ENCODE measurements around the gene SLC30A1. TPM values are rescaled to one million over a fixed set of nuclear protein-coding genes. Genes with fewer than 3 reads are reported as not detected.

Gene SLC30A1
- total and polyA plus RNA-seq, 2 of the 13 experiments (the other 11 are each of a cell fraction or from before 2014, with no cell fraction given) = 5.9 to 24.4 TPM

DNA sequence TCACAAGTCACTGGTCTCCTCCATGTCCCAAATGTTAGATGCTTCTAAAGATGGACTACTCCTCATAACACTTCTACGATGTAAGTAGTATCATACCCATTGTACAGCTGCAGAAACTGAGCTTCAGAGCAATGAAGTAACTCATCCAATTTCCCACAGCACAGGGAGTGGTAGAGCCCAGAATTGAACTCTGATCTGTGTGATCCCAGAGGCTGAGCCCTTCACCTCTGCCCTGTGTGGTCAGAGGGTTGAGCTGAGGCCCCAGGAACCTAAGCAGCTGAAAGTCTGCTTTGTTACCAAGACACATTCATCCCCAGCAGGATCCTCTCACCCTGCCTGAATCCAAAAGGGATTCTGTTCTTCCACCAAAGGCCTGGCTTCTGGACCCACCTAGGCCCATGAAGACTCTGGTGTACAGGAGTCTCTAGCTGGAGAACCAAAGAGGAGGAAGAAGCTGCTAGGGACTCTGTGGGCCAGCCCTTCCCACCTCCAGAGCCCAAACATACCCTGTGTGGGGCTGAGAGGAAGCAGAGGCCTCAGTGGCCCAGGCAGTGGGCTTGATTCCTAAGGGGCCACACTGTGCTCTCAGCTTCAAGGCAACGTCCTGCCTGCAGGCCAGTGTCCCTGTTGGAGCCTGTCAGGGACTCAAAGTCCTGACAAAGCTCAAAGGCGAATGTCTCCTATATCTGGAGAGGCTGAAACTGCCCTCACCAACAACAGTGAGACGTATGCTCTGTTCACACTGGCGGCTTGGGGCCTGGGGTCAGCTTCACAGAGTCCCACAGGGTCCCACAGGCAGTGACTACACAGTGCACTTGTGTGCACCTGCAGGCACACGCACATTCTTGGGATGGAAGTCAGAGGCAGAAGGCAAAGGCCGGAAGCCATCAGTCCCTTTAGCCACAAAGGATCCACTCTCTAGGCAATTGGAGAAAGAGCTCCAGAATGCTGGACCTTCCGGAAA is 40.4 kb upstream of the SLC30A1 start (continued):
- TF ChIP-seq, protein P1, sequence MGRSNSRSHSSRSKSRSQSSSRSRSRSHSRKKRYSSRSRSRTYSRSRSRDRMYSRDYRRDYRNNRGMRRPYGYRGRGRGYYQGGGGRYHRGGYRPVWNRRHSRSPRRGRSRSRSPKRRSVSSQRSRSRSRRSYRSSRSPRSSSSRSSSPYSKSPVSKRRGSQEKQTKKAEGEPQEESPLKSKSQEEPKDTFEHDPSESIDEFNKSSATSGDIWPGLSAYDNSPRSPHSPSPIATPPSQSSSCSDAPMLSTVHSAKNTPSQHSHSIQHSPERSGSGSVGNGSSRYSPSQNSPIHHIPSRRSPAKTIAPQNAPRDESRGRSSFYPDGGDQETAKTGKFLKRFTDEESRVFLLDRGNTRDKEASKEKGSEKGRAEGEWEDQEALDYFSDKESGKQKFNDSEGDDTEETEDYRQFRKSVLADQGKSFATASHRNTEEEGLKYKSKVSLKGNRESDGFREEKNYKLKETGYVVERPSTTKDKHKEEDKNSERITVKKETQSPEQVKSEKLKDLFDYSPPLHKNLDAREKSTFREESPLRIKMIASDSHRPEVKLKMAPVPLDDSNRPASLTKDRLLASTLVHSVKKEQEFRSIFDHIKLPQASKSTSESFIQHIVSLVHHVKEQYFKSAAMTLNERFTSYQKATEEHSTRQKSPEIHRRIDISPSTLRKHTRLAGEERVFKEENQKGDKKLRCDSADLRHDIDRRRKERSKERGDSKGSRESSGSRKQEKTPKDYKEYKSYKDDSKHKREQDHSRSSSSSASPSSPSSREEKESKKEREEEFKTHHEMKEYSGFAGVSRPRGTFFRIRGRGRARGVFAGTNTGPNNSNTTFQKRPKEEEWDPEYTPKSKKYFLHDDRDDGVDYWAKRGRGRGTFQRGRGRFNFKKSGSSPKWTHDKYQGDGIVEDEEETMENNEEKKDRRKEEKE (IDR thresholded peaks at IDR 0.05) = no peak
- TF ChIP-seq, protein P2, sequence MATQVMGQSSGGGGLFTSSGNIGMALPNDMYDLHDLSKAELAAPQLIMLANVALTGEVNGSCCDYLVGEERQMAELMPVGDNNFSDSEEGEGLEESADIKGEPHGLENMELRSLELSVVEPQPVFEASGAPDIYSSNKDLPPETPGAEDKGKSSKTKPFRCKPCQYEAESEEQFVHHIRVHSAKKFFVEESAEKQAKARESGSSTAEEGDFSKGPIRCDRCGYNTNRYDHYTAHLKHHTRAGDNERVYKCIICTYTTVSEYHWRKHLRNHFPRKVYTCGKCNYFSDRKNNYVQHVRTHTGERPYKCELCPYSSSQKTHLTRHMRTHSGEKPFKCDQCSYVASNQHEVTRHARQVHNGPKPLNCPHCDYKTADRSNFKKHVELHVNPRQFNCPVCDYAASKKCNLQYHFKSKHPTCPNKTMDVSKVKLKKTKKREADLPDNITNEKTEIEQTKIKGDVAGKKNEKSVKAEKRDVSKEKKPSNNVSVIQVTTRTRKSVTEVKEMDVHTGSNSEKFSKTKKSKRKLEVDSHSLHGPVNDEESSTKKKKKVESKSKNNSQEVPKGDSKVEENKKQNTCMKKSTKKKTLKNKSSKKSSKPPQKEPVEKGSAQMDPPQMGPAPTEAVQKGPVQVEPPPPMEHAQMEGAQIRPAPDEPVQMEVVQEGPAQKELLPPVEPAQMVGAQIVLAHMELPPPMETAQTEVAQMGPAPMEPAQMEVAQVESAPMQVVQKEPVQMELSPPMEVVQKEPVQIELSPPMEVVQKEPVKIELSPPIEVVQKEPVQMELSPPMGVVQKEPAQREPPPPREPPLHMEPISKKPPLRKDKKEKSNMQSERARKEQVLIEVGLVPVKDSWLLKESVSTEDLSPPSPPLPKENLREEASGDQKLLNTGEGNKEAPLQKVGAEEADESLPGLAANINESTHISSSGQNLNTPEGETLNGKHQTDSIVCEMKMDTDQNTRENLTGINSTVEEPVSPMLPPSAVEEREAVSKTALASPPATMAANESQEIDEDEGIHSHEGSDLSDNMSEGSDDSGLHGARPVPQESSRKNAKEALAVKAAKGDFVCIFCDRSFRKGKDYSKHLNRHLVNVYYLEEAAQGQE (IDR thresholded peaks at IDR 0.05; ENCODE audit: borderline replicate concordance in 1 of 2, low read depth in 1 of 2, low read length in 2 of 2) = 0 out of 4 replicates have a peak, but pooled peaks of 1 of the 2 experiments have one; percentile 5
- no peak; the same call in none of the 2 replicates for TF ChIP-seq POGZ (CRISPR knock-in tag; IDR thresholded peaks at IDR 0.05)
- no peak for TF ChIP-seq CENPT (CRISPR knock-in tag; IDR thresholded peaks at IDR 0.05; ENCODE audit: low read depth)
- no peak for TF ChIP-seq MXI1 (IDR thresholded peaks at IDR 0.05; ENCODE audit: borderline replicate concordance, low read depth, low read length)
- TF ChIP-seq HDAC1 (CRISPR knock-in tag; IDR thresholded peaks at IDR 0.05) = peak; percentile 55
- TF ChIP-seq ZBTB8A (CRISPR knock-in tag; IDR thresholded peaks at IDR 0.05; ENCODE audit: borderline replicate concordance, low read depth) = no peak
- no peak for TF ChIP-seq SMAD1 (CRISPR knock-in tag; IDR thresholded peaks at IDR 0.05; ENCODE audit: borderline replicate concordance, low read depth)
- TF ChIP-seq, protein P3, sequence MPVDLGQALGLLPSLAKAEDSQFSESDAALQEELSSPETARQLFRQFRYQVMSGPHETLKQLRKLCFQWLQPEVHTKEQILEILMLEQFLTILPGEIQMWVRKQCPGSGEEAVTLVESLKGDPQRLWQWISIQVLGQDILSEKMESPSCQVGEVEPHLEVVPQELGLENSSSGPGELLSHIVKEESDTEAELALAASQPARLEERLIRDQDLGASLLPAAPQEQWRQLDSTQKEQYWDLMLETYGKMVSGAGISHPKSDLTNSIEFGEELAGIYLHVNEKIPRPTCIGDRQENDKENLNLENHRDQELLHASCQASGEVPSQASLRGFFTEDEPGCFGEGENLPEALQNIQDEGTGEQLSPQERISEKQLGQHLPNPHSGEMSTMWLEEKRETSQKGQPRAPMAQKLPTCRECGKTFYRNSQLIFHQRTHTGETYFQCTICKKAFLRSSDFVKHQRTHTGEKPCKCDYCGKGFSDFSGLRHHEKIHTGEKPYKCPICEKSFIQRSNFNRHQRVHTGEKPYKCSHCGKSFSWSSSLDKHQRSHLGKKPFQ (CRISPR knock-in tag; IDR thresholded peaks at IDR 0.05; ENCODE audit: insufficient replicate concordance) = no peak
- TF ChIP-seq, protein P4, sequence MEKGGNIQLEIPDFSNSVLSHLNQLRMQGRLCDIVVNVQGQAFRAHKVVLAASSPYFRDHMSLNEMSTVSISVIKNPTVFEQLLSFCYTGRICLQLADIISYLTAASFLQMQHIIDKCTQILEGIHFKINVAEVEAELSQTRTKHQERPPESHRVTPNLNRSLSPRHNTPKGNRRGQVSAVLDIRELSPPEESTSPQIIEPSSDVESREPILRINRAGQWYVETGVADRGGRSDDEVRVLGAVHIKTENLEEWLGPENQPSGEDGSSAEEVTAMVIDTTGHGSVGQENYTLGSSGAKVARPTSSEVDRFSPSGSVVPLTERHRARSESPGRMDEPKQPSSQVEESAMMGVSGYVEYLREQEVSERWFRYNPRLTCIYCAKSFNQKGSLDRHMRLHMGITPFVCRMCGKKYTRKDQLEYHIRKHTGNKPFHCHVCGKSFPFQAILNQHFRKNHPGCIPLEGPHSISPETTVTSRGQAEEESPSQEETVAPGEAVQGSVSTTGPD (CRISPR knock-in tag; IDR thresholded peaks at IDR 0.05) = peak; percentile 63; the same call in 1 of the 2 replicates

All from HepG2 (cell line).